GOT3 (cell line): ENCODE results near the gene DEFB114.

Source experiments
- DNase-seq: peaks from one replicate; lab custom pipeline; 2025; ENCODE audit warnings: mixed read lengths; lab: John Stamatoyannopoulos, UW

The DEFB114 gene

DNA sequence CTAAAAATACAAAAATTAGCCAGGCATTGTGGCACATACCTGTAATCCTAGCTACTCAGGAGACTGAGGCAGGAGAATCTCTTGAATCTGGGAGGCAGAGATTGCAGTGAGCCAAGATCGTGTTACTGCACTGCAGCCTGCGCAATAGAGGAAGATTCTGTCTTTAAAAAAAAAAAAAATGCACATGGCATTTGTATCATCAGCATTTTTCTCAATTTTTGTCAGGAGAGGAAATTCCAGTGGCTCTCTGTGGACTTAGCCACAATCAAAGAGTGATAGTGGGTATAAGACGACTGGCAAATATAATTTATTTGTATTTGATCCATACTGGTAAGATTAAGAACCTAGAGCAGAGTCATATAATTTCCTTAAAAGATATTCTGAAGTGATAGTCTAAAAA lies 28.6 kb downstream of the DEFB114 start:
- DNase-seq: no peak

DNA sequence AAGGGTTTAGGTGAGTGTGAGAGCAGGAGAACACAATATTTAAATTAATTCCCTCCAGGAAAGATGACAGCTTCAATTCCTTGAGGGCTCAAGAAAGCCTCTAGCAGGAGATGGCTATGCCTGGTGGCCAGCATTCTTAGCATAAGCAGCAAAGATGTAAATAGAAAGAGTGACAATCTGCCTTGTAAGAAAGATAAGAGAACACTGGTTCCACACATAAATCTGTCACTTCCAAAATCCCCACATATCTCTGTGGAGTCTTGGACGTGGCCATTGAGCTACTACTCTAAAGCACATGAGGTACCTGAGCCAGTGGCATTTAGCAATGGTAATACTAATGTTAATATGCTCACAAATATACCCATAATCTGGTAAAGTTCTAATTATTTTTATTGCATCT lies 29.2 kb downstream of the DEFB114 start:
- no peak for DNase-seq

DNA sequence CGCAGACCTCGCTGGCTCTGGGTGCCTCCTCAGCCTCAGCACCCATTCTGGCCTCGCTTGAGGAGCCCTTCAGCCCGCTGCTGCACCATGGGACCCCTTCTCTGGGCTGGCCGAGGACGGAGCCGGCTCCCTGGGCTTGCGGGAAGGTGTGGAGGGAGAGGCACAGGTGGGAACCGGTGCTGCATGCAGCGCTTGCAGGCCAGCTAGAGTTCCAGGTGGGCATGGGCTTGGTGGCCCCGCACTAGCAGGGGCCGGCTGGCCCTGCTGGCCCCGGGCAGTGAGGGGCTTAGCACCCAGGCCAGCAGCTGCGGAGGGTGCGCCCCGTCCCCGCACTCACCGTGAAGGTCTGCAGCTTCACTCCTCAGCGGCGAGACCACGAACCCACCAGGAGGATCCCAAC lies 30.4 kb downstream of the DEFB114 start:
- no peak for DNase-seq

DNA sequence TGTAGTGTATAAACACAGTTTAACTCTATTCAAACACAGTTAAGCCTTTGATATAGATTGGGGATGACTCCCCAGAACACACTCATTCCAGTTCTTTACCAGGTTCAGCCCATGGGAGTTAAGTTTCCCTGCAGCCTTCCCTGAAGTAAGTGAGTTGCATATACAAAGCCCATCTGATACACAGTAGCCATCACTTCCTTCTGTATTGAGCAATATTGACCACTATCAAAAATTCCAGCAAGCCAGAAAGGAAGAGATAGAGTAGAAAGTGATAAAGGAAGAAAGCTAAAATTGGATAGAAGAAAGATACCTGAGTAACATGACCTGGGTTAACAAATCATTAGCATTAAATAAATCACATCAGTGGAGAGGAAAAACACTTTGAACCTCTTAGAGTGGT lies 34.6 kb downstream of the DEFB114 start:
- no peak for DNase-seq

DNA sequence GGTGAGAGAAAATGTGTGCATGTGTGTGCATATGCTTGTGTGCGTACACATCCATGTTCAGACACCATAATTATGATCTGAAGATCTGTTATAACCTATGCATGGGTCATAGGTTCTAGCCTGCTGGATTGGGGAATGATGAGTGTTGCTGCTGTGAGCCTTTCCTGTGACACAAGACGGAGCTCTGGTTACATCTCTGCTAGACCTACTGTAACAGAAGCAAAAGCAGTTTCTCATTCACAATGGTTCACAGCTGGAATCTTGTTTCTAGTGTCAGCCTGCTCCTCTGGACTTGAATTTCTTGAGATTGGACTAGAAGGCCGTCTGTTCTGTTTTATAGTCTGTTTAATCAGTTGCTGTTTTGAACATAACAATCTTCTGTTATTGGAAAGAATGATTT lies 40.1 kb downstream of the DEFB114 start:
- no peak for DNase-seq

DNA sequence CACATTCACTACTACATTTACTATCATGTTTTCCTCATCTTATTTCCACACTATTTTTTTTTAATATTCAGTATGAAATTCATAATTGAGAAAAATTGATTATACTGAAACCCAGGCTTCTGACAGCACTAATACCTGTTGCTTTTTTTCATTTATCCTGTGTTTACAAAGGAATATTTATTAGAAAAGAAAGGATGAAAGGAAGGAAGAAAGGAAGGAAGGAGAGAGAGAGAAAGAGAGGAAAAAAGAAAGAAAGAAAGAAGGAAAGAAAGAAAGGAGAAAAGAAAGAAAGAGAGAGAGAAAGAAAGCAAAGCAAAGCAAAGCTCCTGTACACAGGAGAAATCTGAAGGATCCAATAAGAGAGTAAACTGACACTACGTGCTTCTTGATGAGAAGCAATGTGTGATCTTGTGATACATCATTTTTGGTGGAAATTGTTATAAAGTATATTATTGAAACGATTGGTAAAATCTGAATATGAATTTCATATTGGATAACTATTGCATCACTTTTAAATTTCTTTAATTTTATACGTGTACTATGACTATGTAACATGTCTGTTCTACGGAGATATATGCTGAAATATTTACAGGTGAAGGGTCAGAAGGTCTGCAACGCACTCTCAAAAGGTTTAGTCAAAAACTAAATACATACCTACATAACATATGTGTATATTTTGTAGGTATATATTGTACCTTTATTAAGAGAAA lies 43.9 kb downstream of the DEFB114 start:
- no peak for DNase-seq

DNA sequence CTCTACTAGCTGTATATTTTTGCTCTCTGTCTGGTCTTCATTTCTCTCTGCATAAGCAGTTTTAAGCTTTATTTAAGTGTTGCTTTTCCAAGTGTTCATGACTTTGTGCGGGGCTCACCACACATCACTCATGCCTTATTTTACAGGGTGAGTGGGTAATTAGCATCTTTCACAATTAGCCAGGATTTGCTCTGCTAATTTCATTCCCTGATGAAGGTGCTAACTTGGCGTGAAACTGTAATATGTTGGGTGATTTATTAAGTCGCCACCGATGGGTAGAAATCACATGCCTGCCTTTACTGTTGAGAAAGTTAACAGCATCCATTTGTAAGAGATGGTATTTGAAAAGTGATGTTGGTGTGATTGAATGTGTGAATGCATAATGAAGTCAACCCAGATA lies 44.7 kb downstream of the DEFB114 start:
- no peak for DNase-seq

DNA sequence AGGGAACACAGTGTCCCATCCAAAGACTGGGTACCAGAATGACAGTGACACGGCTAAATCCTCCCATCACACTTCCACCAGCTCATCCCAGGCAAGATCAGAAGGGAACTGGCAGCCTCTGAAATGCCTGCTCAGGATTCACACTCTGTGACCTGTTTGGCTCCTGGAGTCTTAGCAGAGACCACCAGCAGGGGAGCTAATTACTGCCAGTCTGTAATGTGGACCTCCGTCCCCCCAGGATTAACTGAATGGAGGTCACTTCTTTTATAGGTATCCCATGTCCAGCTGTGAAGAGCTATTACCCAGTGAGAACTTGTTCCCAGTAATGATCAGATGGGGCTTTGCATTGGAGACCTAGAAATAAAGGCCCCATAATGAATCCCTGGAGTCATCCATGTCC lies 45.2 kb downstream of the DEFB114 start:
- DNase-seq: no peak

DNA sequence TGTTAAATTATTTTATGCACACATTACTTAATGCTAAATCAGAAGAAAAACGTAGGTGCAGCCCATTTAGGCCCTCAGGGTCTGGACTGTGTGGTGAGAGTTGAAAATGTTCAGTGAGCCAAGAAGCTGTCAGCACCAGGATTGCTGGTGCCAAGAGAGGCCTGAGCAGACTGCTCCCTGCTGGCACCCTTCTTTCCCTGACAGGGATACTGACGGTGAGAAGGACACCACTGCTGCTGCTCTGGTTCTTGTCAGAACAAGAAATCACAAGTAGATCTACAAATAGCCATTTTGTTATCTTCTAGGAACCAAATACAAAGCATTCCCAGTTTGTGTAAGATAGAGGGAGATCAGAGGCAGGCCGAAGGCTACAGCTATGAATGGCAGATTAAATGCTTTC lies 48.9 kb downstream of the DEFB114 start:
- no peak for DNase-seq

DNA sequence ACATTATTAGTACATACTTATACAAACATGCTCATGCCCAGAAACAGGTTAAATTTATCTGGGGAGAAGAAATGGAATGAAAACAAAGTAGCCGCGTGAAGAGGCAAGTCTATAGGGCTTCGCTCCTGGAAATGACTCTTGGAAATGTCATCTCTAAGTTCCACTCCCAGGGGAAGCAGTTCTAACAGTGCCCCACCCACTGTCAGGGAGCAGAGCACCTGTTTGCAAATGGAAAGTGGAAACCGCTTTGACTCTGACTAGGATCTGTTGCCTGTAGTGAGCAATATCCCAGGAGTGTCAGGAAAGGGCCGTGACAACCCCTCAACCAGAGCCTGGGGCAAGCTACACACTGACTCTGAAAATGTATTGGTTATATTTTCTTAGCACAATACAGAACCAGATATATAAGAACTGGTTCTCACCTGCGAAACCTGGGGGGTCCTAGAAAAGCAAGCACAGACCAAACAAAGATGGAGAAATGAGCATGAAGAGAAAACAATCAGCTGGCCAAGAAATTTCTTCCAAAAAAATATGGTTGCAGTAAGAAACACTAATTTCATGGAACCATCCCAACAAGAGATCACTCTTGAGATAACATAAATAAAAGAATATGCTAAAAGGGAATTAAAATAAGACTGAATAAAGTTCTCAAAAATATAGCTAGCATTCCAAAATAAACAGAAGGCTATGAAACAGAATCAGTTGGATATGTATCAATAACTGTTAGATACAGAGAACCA lies 50.2 kb downstream of the DEFB114 start:
- no peak for DNase-seq

DNA sequence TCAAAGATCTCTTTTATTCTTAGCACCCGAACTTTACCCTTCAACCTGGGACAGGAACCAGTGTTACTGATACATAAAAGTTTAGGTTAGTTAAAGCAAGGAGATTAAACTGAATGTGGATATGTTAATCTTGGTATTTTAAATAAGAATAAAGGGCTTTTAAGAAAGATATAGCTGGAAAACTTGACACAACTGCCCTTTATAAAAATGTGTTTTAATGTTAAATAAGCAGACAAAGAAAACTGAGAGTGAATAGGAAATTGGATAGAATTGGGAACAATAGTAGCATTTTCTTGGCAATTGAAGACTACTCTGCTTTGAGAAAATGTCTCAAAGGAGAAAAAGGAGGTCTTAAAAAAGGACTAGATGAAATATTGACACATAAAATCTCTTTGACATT lies 51.8 kb downstream of the DEFB114 start:
- no peak for DNase-seq

DNA sequence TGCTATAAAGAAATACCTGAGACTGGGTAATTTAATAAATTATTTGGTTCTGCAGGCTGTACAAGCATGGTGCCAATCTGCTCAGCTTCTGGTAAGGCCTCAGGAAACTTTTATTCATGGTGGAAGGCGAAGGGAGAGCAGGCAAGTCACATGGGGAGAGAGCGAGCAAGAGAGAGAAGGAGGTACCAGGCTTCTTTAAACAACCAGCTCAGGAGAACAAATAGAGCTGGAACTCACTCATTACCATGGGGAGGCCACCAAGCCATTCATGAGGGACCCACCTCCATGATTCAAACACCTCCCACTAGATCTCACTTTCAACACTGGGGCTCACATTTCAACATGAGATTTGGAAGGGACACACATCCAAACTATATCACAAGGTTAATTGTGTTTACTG lies 52.7 kb downstream of the DEFB114 start:
- no peak for DNase-seq
